GM19467 (cell line): ENCODE results near the gene GMDS.

Experiments used
- ATAC-seq: cut with Tn5 transposase; IDR thresholded peaks from one replicate; pipeline ENCODE4 v1.9.1; 2021; ENCODE audit warnings: mild to moderate bottlenecking, moderate library complexity; ENCODE audit not compliant: unreplicated experiment

Gene GMDS

GRCh38 chr6:2044192-2044591 lies 201.2 kb downstream of the GMDS start:
- no peak for ATAC-seq

- ATAC-seq = no peak
These were observed 202.3 kb downstream of the GMDS start for GRCh38 chr6:2042956-2043648.

GRCh38 chr6:2038092-2038491 lies 207.3 kb downstream of the GMDS start:
- ATAC-seq = no peak

GRCh38 chr6:2037237-2037926 lies 208.0 kb downstream of the GMDS start:
- ATAC-seq = no peak

GRCh38 chr6:2036710-2037023 lies 208.7 kb downstream of the GMDS start:
- no peak for ATAC-seq

GRCh38 chr6:2035826-2036709 lies 209.3 kb downstream of the GMDS start:
- no peak for ATAC-seq

- ATAC-seq = no peak
These were observed 210.4 kb downstream of the GMDS start for GRCh38 chr6:2035046-2035445.

- no peak for ATAC-seq
These were observed 211.1 kb downstream of the GMDS start for GRCh38 chr6:2034256-2034655.

GRCh38 chr6:2033544-2033943 lies 211.9 kb downstream of the GMDS start:
- ATAC-seq = no peak

GRCh38 chr6:2030682-2031244 lies 214.6 kb downstream of the GMDS start:
- no peak for ATAC-seq

GRCh38 chr6:2029952-2030351 lies 215.5 kb downstream of the GMDS start:
- no peak for ATAC-seq

- ATAC-seq = no peak
These were observed 216.1 kb downstream of the GMDS start for GRCh38 chr6:2029130-2029794.

- peak; percentile 69 for ATAC-seq
These were observed 216.9 kb downstream of the GMDS start for GRCh38 chr6:2028457-2029038.

GRCh38 chr6:2026133-2026532 lies 219.3 kb downstream of the GMDS start:
- ATAC-seq = no peak

- ATAC-seq = no peak
These were observed 223.7 kb downstream of the GMDS start for GRCh38 chr6:2021713-2022125.

- ATAC-seq = no peak
These were observed 224.5 kb downstream of the GMDS start for GRCh38 chr6:2020909-2021308.

GRCh38 chr6:2019051-2019450 lies 226.4 kb downstream of the GMDS start:
- no peak for ATAC-seq

- no peak for ATAC-seq
These were observed 229.4 kb downstream of the GMDS start for GRCh38 chr6:2016040-2016439.

GRCh38 chr6:2008383-2008976 lies 236.9 kb downstream of the GMDS start:
- ATAC-seq = no peak

- ATAC-seq = no peak
These were observed 238.2 kb downstream of the GMDS start for GRCh38 chr6:2007165-2007564.
